B cell (primary cell): ENCODE data around the gene SH3RF3. TPM values are rescaled to one million over a fixed set of nuclear protein-coding genes. Genes with fewer than 3 reads are reported as not detected.

Experiments used
- ATAC-seq: fragments of 200-7000 bp; cut with Tn5 transposase; one replicate; pipeline ENCODE4 v1.10.0; 2021; ENCODE audit warnings: low read depth, mild to moderate bottlenecking, moderate number of reproducible peaks, moderate library complexity
- CTCF ChIA-PET: fragments of 350-600 bp; sonication (Branson Sonifier 250); formaldehyde crosslinking; loops from one replicate; lab custom pipeline; 2021; ENCODE audit warnings: antibody characterized with exemption, inconsistent platforms; lab: Charles Lee
- POLR2A ChIA-PET: fragments of 350-600 bp; sonication (Branson Sonifier 250); formaldehyde crosslinking; loops from one replicate; lab custom pipeline; 2021; ENCODE audit warnings: antibody characterized with exemption; lab: Charles Lee
- DNase-seq: peaks from one replicate; pipeline ENCODE4 v3.0.0; 2013
- H2AFZ ChIP-seq: 2 replicates; pipeline ENCODE4 v1.6.1; 2012; ENCODE audit warnings: mild to moderate bottlenecking, low read depth, low read length; ENCODE audit not compliant: insufficient read depth, poor library complexity, severe bottlenecking
- H3K27ac ChIP-seq, 2 donors: 1 replicate in 1 of 2; 2 replicates in 1 of 2; pipeline ENCODE4 v1.5.1; 2012 to 2013; ENCODE audit warnings: low read length in 2 of 2, mild to moderate bottlenecking in 2 of 2, moderate library complexity in 1 of 2
- H3K27me3 ChIP-seq, 4 experiments: fragments of 200-600 bp in 1 of 4; sonication (generic) in 1 of 4; replicated peaks in 1 of 4; 1 replicate in 2 of 4; 2 replicates in 2 of 4; pipeline versions ENCODE4 v1.6.1 to v1.7.0; 2013 to 2016; ENCODE audit warnings: low read length in 3 of 4, mild to moderate bottlenecking in 2 of 4, mixed read lengths in 1 of 4, moderate library complexity in 1 of 4; ENCODE audit not compliant: insufficient read depth in 4 of 4, control insufficient read depth in 3 of 4; ENCODE audit errors: control extremely low read depth in 1 of 4
- H3K36me3 ChIP-seq, 2 experiments: replicated peaks in 1 of 2; 1 replicate in 1 of 2; 2 replicates in 1 of 2; pipeline versions ENCODE4 v1.6.1 to v1.7.1; 2013; ENCODE audit warnings: low read length in 1 of 2; ENCODE audit not compliant: insufficient read depth in 2 of 2, control insufficient read depth in 1 of 2; ENCODE audit errors: control extremely low read depth in 1 of 2, extremely low read depth in 1 of 2
- H3K4me1 ChIP-seq, 2 donors: fragments of 200-600 bp in 1 of 2; sonication (generic) in 1 of 2; 1 replicate in 1 of 2; 2 replicates in 1 of 2; pipeline versions ENCODE4 v1.5.1 to v1.6.1; 2013 to 2017; ENCODE audit warnings: low read length in 2 of 2; ENCODE audit not compliant: control insufficient read depth in 2 of 2, insufficient read depth in 2 of 2
- H3K4me2 ChIP-seq: replicated peaks from 2 replicates; pipeline ENCODE3; 2012; ENCODE audit warnings: mild to moderate bottlenecking, low read depth, low read length; ENCODE audit not compliant: poor library complexity, severe bottlenecking
- H3K4me3 ChIP-seq, 5 experiments: fragments of 200-600 bp in 1 of 5; sonication (generic) in 1 of 5; 1 replicate in 3 of 5; 2 replicates in 2 of 5; pipeline versions ENCODE4 v1.5.1 to v1.7.0; 2011 to 2016; ENCODE audit warnings: low read length in 4 of 5, mild to moderate bottlenecking in 4 of 5, low read depth in 2 of 5, control low read depth in 1 of 5, moderate library complexity in 1 of 5; ENCODE audit not compliant: insufficient read depth in 1 of 5; ENCODE audit errors: control extremely low read depth in 1 of 5, extremely low read depth in 1 of 5
- H3K79me2 ChIP-seq: fragments of 200-600 bp; sonication (generic); one replicate; pipeline ENCODE4 v1.6.0; 2016; ENCODE audit warnings: low read length; ENCODE audit not compliant: control insufficient read depth, insufficient read depth
- H3K9ac ChIP-seq: fragments of 200-600 bp; sonication (generic); 2 replicates; pipeline ENCODE4 v1.6.1; 2017; ENCODE audit warnings: mild to moderate bottlenecking, low read length, moderate library complexity
- H3K9me3 ChIP-seq, 3 donors: one replicate each; pipeline versions ENCODE4 v1.6.1 to v1.7.1; 2013; ENCODE audit warnings: low read length in 2 of 3; ENCODE audit not compliant: control insufficient read depth in 2 of 3, insufficient read depth in 1 of 3; ENCODE audit errors: control extremely low read depth in 1 of 3
- H4K20me1 ChIP-seq: 2 replicates; pipeline ENCODE4 v1.6.0; 2012; ENCODE audit warnings: mild to moderate bottlenecking, low read length; ENCODE audit not compliant: insufficient read depth, control insufficient read depth, poor library complexity, severe bottlenecking
- H3K27ac Mint-ChIP-seq: one replicate; pipeline ENCODE4 v1.8.0; 2021; ENCODE audit warnings: mixed read lengths
- H3K27me3 Mint-ChIP-seq: one replicate; pipeline ENCODE4 v1.8.0; 2021; ENCODE audit warnings: mixed read lengths
- H3K4me1 Mint-ChIP-seq: one replicate; pipeline ENCODE4 v1.8.0; 2021; ENCODE audit warnings: mixed read lengths
- H3K4me3 Mint-ChIP-seq: one replicate; pipeline ENCODE4 v1.8.0; 2021; ENCODE audit warnings: mixed read lengths
- H3K9me3 Mint-ChIP-seq: one replicate; pipeline ENCODE4 v1.8.0; 2022; ENCODE audit warnings: mixed read lengths; ENCODE audit not compliant: insufficient read depth
- CTCF ChIP-seq: fragments of 200-600 bp; IDR thresholded peaks from one replicate; pipeline ENCODE4 v1.8.0; 2022; ENCODE audit warnings: antibody characterized with exemption, mild to moderate bottlenecking
- EZH2 ChIP-seq: IDR thresholded peaks from 2 replicates; pipeline ENCODE4 v1.6.1; 2012; ENCODE audit warnings: borderline replicate concordance, low read depth, mild to moderate bottlenecking, moderate library complexity, low read length; ENCODE audit not compliant: insufficient read depth, poor library complexity, severe bottlenecking
- WGBS: methylation state at CpG from one replicate; pipeline ENCODE4 v1.1.5; 2013; ENCODE audit warnings: missing lambda C conversion rate; ENCODE audit not compliant: insufficient coverage; 5-methylcytosine and 5-hydroxymethylcytosine counted together
- intact Hi-C: fragments of 100-400 bp; cut with micrococcal nuclease; formaldehyde crosslinking; loops from one replicate; pipeline ENCODE4 v1.10.0; 2022
- polyA plus RNA-seq: library from polyadenylated mRNA; depleted of rRNA; stranded (reverse); fragments of >200 nt; gene quantifications from 2 replicates; pipeline ENCODE4 v1.2.3, GENCODE V29; 2012
- total RNA-seq, 2 donors: library from RNA; stranded (reverse); fragments of 120-200 nt in 1 of 2; gene quantifications; 1 replicate in 1 of 2; 2 replicates in 1 of 2; pipeline versions ENCODE4 v1.2.3 to v1.2.4, GENCODE V29; 2013 to 2022

Gene SH3RF3
- total and polyA plus RNA-seq, 2 donors (not counting 1 experiment from before 2014, with no cell fraction given): 0.07 to 1.2 TPM

GRCh38 chr2:109300582-109300981 lies 171.6 kb downstream of the SH3RF3 start:
- no peaks in the 10 kb centered on the region for H3K9me3 Mint-ChIP-seq
- H3K27me3 Mint-ChIP-seq: no peaks in the 10 kb centered on the region
- no peaks in the 10 kb centered on the region for H3K4me1 Mint-ChIP-seq
- no peak overlapping the region for H3K27ac Mint-ChIP-seq
- no peak overlapping the region for H3K9ac ChIP-seq
- intact Hi-C loops: no loop called here
- H3K4me3 Mint-ChIP-seq: no peak overlapping the region
- H3K27me3 ChIP-seq: no peaks in the 10 kb centered on the region
- CTCF ChIA-PET: no interaction called here
- H3K36me3 ChIP-seq: no peaks in the 10 kb centered on the region
- H3K4me1 ChIP-seq: no peaks in the 10 kb centered on the region
- no peak overlapping the region for H3K27ac ChIP-seq
- TF ChIP-seq EZH2 (no peak), CTCF (no peak)
- no peaks in the 10 kb centered on the region for H4K20me1 ChIP-seq
- DNase-seq (no peak), ATAC-seq (no peak)
- H3K79me2 ChIP-seq: peaks cover 7% of the 10 kb centered on the region
- no peak overlapping the region for H3K4me2 ChIP-seq
- WGBS: 69% methylated on average over 3 of the region's 3 CpGs
- no peak overlapping the region for H2AFZ ChIP-seq
- POLR2A ChIA-PET: no interaction called here
- no peak overlapping the region for H3K4me3 ChIP-seq
- H3K9me3 ChIP-seq: no peaks in the 10 kb centered on the region

- CTCF ChIA-PET: no interaction called here
- no peaks in the 10 kb centered on the region for H3K4me1 Mint-ChIP-seq
- 96% methylated on average over 5 of the region's 6 CpGs for WGBS
- no peak overlapping the region for H3K27ac ChIP-seq
- H3K79me2 ChIP-seq: peaks cover 7% of the 10 kb centered on the region
- no peak overlapping the region for H3K27ac Mint-ChIP-seq
- H3K9ac ChIP-seq: no peak overlapping the region
- H2AFZ ChIP-seq: no peak overlapping the region
- no peaks in the 10 kb centered on the region for H3K9me3 ChIP-seq
- no peaks in the 10 kb centered on the region for H3K36me3 ChIP-seq
- intact Hi-C loops: no loop called here
- no peaks in the 10 kb centered on the region for H3K27me3 Mint-ChIP-seq
- no peak overlapping the region for H3K4me3 Mint-ChIP-seq
- TF ChIP-seq CTCF: no peak
- no peak for TF ChIP-seq EZH2
- no peak for ATAC-seq
- no peaks in the 10 kb centered on the region for H4K20me1 ChIP-seq
- H3K4me1 ChIP-seq: no peaks in the 10 kb centered on the region
- no peak overlapping the region for H3K4me3 ChIP-seq
- DNase-seq: no peak
- no peaks in the 10 kb centered on the region for H3K9me3 Mint-ChIP-seq
- POLR2A ChIA-PET: no interaction called here
- H3K27me3 ChIP-seq: no peaks in the 10 kb centered on the region
- no peak overlapping the region for H3K4me2 ChIP-seq
These were observed 172.7 kb downstream of the SH3RF3 start for GRCh38 chr2:109301746-109302145.
